ENCODE measurements around the gene THADA. TPM values are rescaled to one million over a fixed set of nuclear protein-coding genes. Genes with fewer than 3 reads are reported as not detected.
"Not testable (repeated sequence)": the region's sequence is repeated elsewhere in the genome, so short reads cannot be mapped to it uniquely, and the experiment has no call there.

Gene THADA
- polyA plus RNA-seq, 1 donor, result 17.0 TPM

DNA sequence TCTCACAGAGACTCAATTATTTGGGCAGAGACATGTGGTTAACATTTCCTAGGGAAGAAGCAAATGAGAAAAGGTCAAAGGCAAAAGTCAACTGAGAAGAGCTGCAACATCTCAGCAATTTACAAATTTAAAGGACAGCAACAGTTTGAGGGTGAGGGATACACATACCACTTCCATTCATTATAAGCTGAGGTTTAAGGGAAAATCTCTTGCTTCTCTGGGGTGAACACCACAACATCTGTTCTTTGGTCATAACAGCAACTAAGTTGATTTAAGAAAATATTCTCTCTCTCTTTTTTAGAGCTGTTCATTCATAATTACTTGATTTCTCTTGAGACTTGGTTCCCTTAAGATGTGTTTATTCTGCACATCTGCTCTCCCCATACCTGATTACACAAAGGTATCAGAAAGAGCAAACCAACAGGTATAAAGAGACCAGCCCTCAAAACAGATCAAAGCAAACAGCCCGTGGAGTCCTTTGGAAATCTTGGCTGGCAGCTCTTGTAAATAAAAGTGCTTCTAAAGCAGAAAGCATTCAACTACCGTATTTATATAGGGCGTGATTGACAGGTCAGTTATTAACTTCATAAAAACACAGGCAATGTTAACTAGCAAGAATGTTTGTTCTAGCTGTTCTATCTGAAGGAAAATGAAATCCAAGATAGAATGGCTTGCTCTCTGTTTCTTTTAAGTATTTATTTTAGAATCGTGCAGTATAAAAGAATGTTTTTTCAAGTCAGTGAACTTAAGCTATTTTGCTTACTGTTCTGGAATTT lies 132.8 kb downstream of the THADA start:
- DNase-seq (ENCODE audit: low read depth), result no peak

DNA sequence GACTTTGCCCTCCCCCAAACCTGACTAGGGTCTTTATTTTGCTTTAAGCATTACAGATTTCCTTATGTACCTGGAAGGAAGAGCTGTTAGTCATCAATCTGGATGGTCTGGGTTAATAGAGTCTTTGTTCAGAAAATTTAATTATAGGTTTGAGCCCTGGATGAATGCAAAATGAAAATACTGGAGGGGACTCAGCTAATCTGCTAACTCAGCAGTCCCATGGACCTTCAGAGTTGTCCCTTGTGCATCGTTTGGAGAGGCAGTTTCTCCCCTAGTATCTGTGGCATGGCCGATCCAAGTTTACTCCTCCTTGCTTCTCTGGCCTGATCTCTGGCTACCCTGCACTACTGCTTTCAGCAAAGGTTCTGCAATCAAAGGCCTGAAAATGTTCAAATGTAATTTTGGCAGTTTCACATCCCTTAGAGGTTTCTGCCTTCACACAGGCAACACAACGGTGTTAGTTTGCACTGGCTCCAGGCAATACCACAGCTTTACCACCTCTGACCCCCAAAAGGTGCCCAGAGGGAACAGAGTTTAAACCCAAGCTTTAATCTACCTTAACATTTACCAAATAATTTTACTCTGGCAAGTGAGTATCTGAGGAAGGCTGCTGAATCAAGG lies 134.3 kb downstream of the THADA start:
- no peak for DNase-seq (ENCODE audit: low read depth)

DNA sequence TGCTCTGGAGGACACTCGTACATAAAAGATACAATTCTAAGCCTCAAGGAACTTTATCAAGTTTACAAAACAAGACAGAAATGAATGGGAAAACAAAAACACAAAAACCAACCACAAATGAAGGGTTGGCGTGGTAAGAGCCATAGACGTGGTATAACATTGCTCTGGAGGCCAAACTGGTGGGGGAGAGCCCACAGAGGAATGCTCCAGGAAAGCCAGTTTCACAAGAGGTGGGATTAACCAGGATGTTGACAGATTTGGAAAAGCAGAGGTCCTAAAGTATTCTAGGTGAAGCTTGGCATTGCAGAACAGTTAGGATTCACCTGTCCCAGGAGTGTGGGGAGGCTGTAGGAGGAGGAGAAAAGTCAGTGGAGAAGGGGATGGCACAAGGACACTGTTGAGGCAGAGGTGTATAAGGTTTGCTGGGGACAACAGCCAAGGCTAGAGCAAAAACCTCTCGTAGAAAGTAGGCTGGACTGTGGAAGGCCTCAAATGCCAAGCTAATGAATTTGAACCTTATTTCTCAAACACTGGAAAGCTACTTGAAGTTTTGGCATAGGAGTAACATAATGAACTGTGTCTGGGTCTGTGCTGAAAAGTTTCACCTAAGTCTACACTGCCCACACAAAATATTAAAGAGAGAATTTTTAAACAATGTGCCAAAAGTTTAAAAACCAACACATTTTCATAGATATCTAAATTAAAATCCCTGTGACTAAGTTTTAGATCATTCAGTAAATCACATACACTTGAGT lies 135.1 kb downstream of the THADA start:
- DNase-seq (ENCODE audit: low read depth), result no peak

- no peak for DNase-seq (ENCODE audit: low read depth)
These were observed 135.7 kb downstream of the THADA start for GRCh38 chr2:43460174-43460546.

DNA sequence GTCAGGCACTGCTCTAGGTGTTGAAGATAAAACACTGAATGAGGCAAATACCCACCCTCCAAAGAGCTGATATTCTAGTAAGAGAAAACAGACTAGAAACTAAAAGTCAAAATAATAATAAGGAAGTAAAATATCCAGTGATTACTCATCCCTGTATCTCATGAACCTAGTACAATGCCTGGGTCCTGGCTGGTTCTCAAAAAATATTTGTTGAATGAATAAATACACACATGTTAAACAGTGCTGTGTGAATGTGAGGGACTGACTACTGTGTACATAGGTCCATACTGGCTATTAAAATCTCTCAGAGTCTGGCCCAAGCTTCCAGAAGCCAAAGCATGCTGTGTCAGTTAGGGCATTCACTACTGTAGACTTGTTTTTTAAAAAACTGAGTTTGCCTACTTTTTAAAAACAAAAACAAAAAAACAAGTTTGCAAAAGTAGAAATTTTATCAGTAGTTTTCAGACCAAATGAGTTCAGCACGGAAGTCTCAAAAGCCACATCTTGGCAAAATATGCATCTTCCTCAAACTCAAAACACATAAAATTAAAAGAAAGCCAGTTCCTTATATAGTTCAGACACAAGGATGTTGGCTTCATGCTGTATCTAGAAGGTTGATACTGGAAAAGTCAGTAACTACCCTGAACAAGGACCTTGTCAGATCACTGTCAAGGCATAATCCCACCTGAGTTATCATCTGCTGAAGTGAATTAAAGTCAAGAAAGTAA lies 136.2 kb downstream of the THADA start:
- no peak for DNase-seq (ENCODE audit: low read depth)

GRCh38 chr2:43458014-43458628 lies 137.7 kb downstream of the THADA start:
- no peak for DNase-seq (ENCODE audit: low read depth)

GRCh38 chr2:43455731-43456642 lies 139.9 kb downstream of the THADA start:
- DNase-seq (ENCODE audit: low read depth), result no peak

GRCh38 chr2:43455296-43455695 lies 140.5 kb downstream of the THADA start:
- DNase-seq (ENCODE audit: low read depth), result no peak

- DNase-seq (ENCODE audit: low read depth), result no peak
These were observed 141.0 kb downstream of the THADA start for GRCh38 chr2:43454791-43455190.

DNA sequence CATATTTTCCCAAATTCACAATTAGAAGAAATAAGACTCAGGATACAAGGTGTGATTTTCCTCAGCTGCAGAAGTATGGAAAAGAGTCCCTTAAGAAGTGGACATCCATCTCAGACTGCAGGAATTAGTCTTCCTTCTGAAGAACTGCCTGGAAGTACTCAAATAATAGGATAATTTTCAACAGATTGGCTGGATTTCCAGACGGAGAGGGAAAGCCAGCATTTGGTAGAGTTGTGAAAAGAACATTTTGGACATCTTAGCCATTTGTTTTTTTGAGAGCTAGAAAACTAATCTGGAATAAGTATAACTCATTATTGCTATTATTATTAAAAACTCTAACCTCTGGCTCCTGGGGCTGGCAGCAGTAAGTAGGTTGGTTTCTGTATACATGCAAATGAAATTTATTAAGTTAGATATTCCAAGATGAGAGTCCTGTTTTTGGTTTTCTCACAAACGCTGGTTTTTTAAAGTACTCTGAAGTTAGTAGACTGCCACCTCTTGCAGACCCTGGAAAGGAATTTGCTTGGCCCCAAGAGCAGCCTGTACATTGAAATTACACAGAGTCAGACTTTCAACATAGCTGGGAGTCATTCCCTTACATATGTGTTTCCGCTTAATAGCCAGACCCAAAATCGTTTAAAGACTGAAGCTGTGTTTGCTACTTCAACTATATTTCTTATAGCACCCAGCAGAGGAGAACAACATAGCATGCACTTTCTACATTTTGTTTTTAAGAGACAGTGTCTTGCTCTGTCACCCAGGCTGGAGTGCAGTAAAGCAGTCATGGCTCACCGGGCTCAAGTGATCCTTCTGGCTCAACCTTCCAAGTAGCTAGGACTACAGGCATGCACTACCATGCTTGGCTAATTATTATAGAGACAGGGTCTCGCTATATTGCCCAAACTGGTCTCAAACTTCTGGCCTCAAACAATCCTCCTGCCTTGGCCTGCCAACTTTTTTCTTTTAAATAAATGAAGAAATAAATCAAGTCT lies 142.4 kb downstream of the THADA start:
- DNase-seq (ENCODE audit: low read depth), result no peak

DNA sequence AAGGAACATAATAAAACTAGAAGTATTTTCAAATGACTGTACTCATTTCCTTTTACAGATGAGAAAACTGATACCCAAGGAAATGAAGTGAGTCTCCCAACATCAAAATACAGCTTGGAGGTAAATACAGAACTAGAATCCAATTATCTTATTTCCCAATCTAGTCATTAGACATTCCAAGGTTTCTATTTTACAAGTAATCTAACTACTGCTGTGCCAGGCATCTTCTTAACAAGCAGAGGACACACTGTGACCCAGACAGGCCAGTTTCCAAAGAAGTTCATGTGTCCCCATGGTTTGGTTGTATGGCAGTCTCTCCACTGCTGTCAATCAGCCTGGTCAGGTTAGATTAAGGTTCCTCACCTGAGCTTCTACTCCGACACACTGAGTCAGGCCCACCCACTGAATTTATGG lies 143.5 kb downstream of the THADA start:
- DNase-seq (ENCODE audit: low read depth), result no peak

DNA sequence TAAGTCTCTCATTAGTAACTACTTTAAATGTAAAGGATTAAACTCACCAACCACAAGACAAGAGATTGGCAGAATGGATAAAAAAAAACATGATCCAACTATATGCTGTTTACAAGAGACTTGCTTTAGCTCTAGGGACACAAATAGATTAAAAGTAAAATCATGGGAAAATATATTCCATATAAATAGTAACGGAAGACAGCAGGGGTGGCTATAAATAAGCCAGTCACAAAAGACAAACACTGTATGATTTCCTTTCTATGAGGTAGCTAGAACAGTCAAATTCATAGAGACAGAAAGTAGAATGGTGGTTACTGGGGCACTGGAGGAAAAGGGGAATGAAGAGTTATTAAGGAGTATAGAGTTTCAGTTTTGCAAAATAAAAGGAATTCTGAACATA lies 145.2 kb downstream of the THADA start:
- DNase-seq (ENCODE audit: low read depth), result no peak

GRCh38 chr2:43448822-43449110 lies 147.1 kb downstream of the THADA start:
- DNase-seq (ENCODE audit: low read depth), result no peak

DNA sequence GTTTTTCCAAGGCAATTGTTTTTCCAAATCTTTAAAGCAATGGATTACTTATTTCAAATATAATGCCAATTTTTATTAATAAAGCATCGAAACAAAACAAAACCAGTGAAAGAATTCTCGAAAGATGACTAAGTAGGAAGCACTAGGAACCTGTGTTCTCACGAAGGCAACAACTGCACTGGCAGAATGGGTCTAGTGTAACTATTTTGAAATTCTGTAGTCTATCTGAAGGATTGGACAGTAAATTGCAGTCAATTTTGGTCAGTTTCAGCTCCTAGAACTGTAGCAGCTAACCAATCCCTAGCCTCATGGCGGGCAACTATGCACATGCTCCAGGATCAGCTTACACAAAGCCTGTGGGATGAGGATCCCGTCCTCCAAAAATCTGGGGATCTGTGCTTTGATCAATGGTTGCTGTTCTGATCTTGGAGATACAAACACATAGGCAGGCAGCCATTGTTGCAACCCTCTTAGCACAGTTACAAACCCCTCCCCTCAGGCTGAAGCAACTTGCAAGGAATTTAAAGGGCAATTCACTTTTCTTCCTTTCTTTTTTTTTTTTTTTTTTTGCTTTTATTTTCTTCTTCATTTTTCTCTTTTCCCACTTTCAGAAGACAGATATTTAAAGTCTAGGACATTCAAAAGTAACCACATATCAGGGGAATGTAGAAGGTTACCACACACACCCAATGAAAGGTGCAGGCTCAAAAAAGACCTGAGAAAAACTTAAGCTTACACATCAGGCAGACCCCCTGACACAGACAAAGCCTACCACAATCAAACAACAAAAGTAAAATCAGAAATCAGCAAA lies 147.6 kb downstream of the THADA start:
- no peak for DNase-seq (ENCODE audit: low read depth)

GRCh38 chr2:43446755-43447154 lies 149.1 kb downstream of the THADA start:
- not testable (repeated sequence) for DNase-seq (ENCODE audit: low read depth)

DNA sequence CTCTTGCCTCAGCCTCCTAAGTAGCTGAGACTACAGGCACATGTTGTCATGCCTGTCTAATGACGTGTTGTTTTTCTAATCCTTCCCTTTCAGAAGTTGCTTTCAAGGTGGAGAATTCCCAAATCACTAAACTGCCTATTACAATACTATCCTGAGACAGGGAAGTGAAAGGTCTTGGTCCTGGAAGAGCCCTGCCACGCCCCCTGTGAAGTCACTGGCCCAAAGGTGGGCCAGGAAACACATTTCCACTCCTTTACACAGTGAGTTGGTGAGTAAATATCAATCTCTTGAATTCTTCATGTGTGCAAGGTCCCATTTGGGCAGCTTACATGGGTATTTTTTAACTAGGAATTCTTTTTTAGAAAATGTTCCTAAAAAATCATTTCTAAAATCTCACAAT lies 150.1 kb downstream of the THADA start:
- no peak for DNase-seq (ENCODE audit: low read depth)

DNA sequence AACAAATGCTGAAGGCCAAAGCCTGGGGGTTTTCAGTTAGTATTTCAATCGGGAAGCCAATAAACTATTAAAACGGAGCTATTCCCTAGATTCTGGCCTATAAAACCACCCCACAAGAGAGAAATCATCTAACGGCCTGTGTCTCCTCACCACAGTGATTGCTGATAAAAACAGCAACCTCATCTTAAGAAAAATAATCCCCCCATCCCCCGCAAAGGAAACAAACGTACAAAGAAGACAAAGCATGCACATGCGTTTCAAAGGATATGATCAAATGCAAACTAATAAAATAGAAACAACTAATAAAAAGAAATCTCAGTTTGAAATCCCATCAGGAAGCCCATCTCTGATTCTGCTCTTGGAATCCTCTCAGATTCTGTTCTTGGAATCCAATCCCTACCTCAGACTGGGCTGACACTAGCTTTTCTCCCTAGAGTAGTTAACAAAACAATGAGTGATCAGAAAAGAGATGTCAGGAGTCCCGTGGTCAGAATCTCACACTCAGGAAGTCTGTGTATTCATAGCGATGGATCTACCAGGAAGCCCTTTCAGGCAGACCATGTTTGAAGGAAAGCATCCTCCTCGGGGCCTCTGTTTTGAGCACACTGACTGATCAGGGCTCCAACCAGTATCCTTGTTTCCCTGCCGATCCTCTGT lies 150.7 kb downstream of the THADA start:
- no peak for DNase-seq (ENCODE audit: low read depth)

GRCh38 chr2:43443282-43443681 lies 152.6 kb downstream of the THADA start:
- DNase-seq (ENCODE audit: low read depth), result no peak

Measured in forelimb muscle (tissue), 1 donor.